Transverse colon (tissue), 4 donors: Measurements from ENCODE around the gene TMEM255B. TPM values are rescaled to one million over a fixed set of nuclear protein-coding genes. Genes with fewer than 3 reads are reported as not detected.

Experiments
- DNase-seq: peaks from one replicate; pipeline ENCODE4 v3.0.0-alpha.2; 2019
- H3K27ac ChIP-seq, 4 donors: fragments of 200-600 bp; sonication (generic); 2 replicates each; pipeline ENCODE4 v1.5.1; 2016 to 2018; ENCODE audit warnings: inconsistent platforms in 4 of 4
- H3K27me3 ChIP-seq: fragments of 200-600 bp; sonication (generic); 2 replicates; pipeline ENCODE4 v1.5.1; 2017; ENCODE audit warnings: inconsistent platforms
- H3K36me3 ChIP-seq, 4 donors: fragments of 200-600 bp; sonication (generic); 2 replicates each; pipeline ENCODE4 v1.5.1; 2017 to 2019; ENCODE audit warnings: inconsistent platforms in 4 of 4
- H3K4me1 ChIP-seq, 4 donors: fragments of 200-600 bp; sonication (generic); 2 replicates each; pipeline ENCODE4 v1.5.1; 2017 to 2020; ENCODE audit warnings: inconsistent platforms in 4 of 4
- H3K4me3 ChIP-seq, 4 donors: fragments of 200-600 bp; sonication (generic); 1 replicate in 1 of 4; 2 replicates in 3 of 4; pipeline versions ENCODE4 v1.5.1 to v1.6.1; 2017 to 2019; ENCODE audit warnings: inconsistent platforms in 4 of 4
- H3K9me3 ChIP-seq, 2 donors: fragments of 200-600 bp; sonication (generic); 2 replicates each; pipeline ENCODE4 v1.5.1; 2017 to 2019; ENCODE audit warnings: inconsistent platforms in 2 of 2
- CTCF ChIP-seq, 5 experiments: fragments of 200-600 bp in 3 of 5; fragments of 450-650 bp in 2 of 5; sonication (generic) in 3 of 5; IDR thresholded peaks; 1 replicate in 2 of 5; 2 replicates in 3 of 5; pipeline ENCODE4 v1.5.1; 2016 to 2017; ENCODE audit warnings: antibody characterized with exemption in 5 of 5, inconsistent platforms in 3 of 5, mild to moderate bottlenecking in 2 of 5, moderate library complexity in 1 of 5
- EP300 ChIP-seq: sonication (generic); formaldehyde crosslinking; IDR thresholded peaks from one replicate; pipeline ENCODE4 v1.6.1; 2017; ENCODE audit warnings: antibody characterized with exemption, low read depth
- POLR2A ChIP-seq: fragments of 450-650 bp; IDR thresholded peaks from one replicate; pipeline ENCODE4 v1.6.1; 2016; ENCODE audit warnings: antibody characterized with exemption, mild to moderate bottlenecking, moderate library complexity
- POLR2AphosphoS5 ChIP-seq, 3 donors: sonication (generic); formaldehyde crosslinking; IDR thresholded peaks; one replicate each; pipeline ENCODE4 v1.6.1; 2016; ENCODE audit warnings: antibody characterized with exemption in 3 of 3
- WGBS, 2 donors: methylation state at CpG; one replicate each; pipeline ENCODE4 v1.1.5; 2018; ENCODE audit warnings: low coverage in 1 of 2; 5-methylcytosine and 5-hydroxymethylcytosine counted together
- in situ Hi-C, 4 donors: fragments of 200-750 bp; cut with MboI; loops; one replicate each; pipeline versions ENCODE4 v1.15.0 to v1.15.1; 2017; ENCODE audit warnings: low sequenced_read_pairs in 3 of 4, low pct_ligation_motif_present in 1 of 4, low pct_unique_long_range_greater_than_20kb in 1 of 4
- intact Hi-C: fragments of 100-400 bp; cut with DNase I; formaldehyde crosslinking; loops from one replicate; pipeline ENCODE4 v1.15.1; 2023; ENCODE audit warnings: low total_unique reads
- total RNA-seq, 4 donors: library from RNA; depleted of rRNA; stranded (reverse); fragments of >200 nt; gene quantifications; one replicate each; pipeline ENCODE4 v1.1.0, GENCODE V29; 2016

TMEM255B gene
- total RNA-seq, 4 donors from 2014 or later = 0.79 to 27.7 (median 9.4) TPM

DNA sequence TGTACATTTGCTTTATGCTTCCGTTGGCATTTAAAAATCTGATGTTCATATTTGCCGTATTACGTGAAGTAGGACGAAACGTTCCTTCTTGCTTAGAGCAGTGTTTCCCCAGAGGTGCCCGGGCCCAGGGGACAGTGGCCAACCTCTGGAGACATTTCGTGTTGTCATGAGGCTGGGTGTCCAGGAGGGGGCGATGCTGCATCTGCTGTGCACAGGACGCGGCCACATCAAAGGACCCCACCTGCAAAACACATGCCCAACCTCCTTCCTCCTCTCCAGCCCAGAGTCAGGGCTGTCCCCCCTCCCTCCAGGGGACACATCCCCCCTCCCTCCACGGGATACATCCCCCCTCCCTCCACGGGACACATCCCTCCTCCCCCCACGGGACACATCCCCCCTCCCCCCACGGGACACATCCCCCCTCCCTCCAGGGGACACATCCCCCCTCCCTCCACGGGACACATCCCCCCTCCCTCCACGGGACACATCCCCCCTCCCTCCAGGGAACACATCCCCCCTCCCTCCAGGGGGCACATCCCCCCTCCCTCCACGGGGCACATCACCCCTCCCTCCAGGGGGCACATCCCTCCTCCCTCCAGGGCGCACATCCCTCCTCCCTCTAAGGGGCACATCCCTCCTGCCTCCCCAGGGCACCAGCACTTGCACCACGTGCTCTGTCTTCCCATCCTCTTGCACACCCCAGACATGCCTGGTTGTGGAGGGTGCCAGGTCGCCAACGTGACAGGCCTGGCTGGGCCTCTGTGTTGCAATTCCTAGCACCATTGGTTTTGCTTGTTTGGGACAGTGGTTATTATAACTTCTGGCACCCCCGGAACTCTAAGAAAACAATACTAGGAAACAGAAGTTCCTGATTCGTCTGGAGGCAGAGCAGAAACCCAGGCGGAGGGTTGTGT, 58.2 kb downstream of the TMEM255B start:
- in situ Hi-C loops (no loop called here), intact Hi-C loops (loop anchor here (1.0 to 2.0 kb wide), 2 partner anchors 47 to 410 kb away; partner anchors contain the start of gene GAS6)
- Histone ChIP-seq H3K9me3 (no peaks in the 10 kb centered on the region), H3K4me1 (peaks cover 9 to 24% (median 19%) of the 10 kb centered on the region in 4 donors), H3K36me3 (no peaks in the 10 kb centered on the region), H3K4me3 (no peak overlapping the region), H3K27ac (peak overlapping the region in 1 of 4 donors; percentile 5), H3K27me3 (no peaks in the 10 kb centered on the region)
- DNase-seq = peak; percentile 94
- TF ChIP-seq CTCF (IDR thresholded peaks at IDR 0.05) (peak; percentile 83 to 94 (median 86)), POLR2AphosphoS5 (IDR thresholded peaks at IDR 0.05) (peak in 2 of 3 donors; percentile 9 to 22), POLR2A (no peak), EP300 (no peak)
- WGBS, 2 donors = 5 to 34% methylated on average over 6 to 17 of the region's 24 CpGs

DNA sequence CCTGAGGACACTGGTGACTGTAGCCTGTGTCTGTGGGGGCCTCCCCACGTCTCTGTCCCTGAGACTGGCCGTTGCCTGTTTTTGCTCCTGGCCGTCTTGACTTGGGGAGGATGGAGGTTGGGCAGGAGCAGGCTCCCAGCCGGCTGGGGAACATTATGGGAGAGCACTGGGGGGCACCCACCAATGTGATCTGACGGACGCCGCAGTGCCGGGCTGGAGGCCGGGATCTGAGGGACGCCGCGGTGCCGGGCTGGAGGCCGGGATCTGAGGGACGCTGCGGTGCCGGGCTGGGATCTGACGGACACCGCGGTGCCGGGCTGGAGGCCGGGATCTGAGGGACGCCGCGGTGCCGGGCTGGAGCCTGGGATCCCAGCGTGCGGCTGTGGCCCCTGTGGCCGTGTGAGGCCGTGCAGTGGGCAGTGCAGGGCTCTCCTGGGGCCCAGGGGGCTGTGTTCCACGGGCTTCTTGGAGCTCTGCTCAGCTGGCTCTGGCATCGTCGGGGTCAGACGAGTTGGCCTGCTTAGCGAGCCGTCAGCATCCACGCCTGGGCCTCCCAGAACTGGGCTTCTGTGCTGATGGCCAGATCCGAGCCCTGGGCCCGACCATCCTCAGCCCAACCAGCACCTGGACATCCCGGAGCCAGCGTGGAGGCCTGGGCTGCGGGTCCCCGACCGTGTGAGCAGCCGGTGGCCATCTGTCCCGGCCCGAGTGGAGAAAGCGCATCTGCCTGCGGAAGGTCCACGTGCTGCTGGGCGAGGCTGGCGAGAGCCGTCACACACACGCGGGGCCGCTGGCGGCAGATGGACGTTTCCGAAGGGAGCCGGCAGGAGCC, 59.0 kb downstream of the TMEM255B start:
- intact Hi-C loops = loop anchor here (1.0 to 2.0 kb wide), 2 partner anchors 46 to 409 kb away; partner anchors contain the start of gene GAS6
- WGBS, 2 donors = 89% methylated on average over 60 of the region's 60 CpGs; no CpG with 5 or more reads in 1 of the 2 donors
- Histone ChIP-seq H3K9me3 (no peaks in the 10 kb centered on the region), H3K36me3 (no peaks in the 10 kb centered on the region), H3K27me3 (no peaks in the 10 kb centered on the region), H3K4me1 (peaks cover 9 to 24% (median 19%) of the 10 kb centered on the region in 4 donors), H3K4me3 (no peak overlapping the region), H3K27ac (peak overlapping the region in 1 of 4 donors; percentile 5)
- no peak for DNase-seq
- in situ Hi-C loops = no loop called here
- TF ChIP-seq CTCF (IDR thresholded peaks at IDR 0.05) = no peak
- TF ChIP-seq POLR2AphosphoS5 (IDR thresholded peaks at IDR 0.05) = no peak
- no peak for TF ChIP-seq POLR2A
- TF ChIP-seq EP300 = no peak

DNA sequence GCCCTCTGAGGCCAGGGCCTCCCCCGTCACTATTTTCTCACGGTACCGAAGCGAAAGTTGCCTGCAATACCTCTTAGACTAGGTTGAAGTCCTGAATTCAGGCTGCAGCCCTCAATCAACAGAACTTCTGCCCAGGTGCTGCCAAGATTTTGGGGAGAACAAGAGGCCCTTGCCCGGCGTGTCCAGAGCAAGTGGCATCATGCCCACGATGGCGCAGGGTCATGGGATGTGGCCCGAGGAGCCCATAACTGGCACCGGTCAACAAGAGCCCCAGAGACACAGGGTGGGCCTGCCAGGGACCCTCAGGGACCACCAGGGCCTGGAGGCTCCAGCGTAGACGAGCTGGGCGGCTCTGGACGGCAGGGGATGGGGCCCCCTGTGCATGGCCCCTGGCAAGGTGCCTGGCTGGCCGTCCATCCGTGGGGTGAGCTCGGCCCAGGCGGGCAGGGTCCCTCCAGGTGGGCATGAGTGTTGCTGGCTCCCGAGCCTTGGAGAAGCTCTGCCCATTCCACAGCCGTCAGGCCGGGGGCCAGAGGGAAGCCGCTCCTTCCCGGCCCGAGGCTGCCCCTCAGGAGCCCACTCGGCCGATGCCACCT, 59.8 kb downstream of the TMEM255B start:
- Histone ChIP-seq H3K4me1 (peaks cover 9 to 24% (median 19%) of the 10 kb centered on the region in 4 donors), H3K9me3 (no peaks in the 10 kb centered on the region), H3K27me3 (no peaks in the 10 kb centered on the region), H3K36me3 (no peaks in the 10 kb centered on the region), H3K4me3 (no peak overlapping the region), H3K27ac (no peak overlapping the region)
- in situ Hi-C loops (no loop called here), intact Hi-C loops (no loop called here)
- no peak for DNase-seq
- TF ChIP-seq CTCF (IDR thresholded peaks at IDR 0.05) = no peak
- TF ChIP-seq EP300 = no peak
- no peak for TF ChIP-seq POLR2A
- TF ChIP-seq POLR2AphosphoS5 (IDR thresholded peaks at IDR 0.05) = no peak
- WGBS, 2 donors = 92% methylated on average over 15 of the region's 26 CpGs; no CpG with 5 or more reads in 1 of the 2 donors
